Peyer's patch (tissue), 4 donors: ENCODE data around the gene KCNJ5. TPM values are rescaled to one million over a fixed set of nuclear protein-coding genes. Genes with fewer than 3 reads are reported as not detected.

Experiments used
- DNase-seq, 3 donors: peaks; one replicate each; pipeline ENCODE4 v3.0.0-alpha.2; 2017 to 2019
- H3K27ac ChIP-seq, 4 donors: fragments of 200-600 bp; sonication (generic); one replicate each; pipeline ENCODE4 v1.5.1; 2016 to 2019
- H3K27me3 ChIP-seq, 2 donors: fragments of 200-600 bp; sonication (generic); one replicate each; pipeline ENCODE4 v1.5.1; 2019
- H3K36me3 ChIP-seq, 3 donors: fragments of 200-600 bp; sonication (generic); one replicate each; pipeline ENCODE4 v1.5.1; 2016 to 2019
- H3K4me1 ChIP-seq, 4 donors: fragments of 200-600 bp; sonication (generic); one replicate each; pipeline ENCODE4 v1.5.1; 2016 to 2019
- H3K4me3 ChIP-seq, 4 donors: fragments of 200-600 bp; sonication (generic); 1 replicate in 3 of 4; 2 replicates in 1 of 4; pipeline ENCODE4 v1.5.1; 2016 to 2019; ENCODE audit warnings: mild to moderate bottlenecking in 1 of 4
- H3K9me3 ChIP-seq, 4 donors: fragments of 200-600 bp; sonication (generic); one replicate each; pipeline ENCODE4 v1.5.1; 2016 to 2019; ENCODE audit warnings: mild to moderate bottlenecking in 1 of 4
- CTCF ChIP-seq, 6 experiments: fragments of 450-650 bp in 4 of 6; fragments of 200-600 bp in 2 of 6; sonication (generic) in 1 of 6; IDR thresholded peaks; one replicate each; pipeline ENCODE4 v1.5.1; 2017 to 2019; ENCODE audit warnings: antibody characterized with exemption in 6 of 6, mild to moderate bottlenecking in 3 of 6, moderate library complexity in 1 of 6
- POLR2A ChIP-seq, 2 donors: fragments of 450-650 bp; IDR thresholded peaks; one replicate each; pipeline ENCODE4 v1.5.1; 2017; ENCODE audit warnings: antibody characterized with exemption in 2 of 2, mild to moderate bottlenecking in 2 of 2, moderate library complexity in 2 of 2
- total RNA-seq, 4 donors: library from RNA; depleted of rRNA; stranded (reverse); fragments of >200 nt; gene quantifications; one replicate each; pipeline ENCODE4 v1.1.0, GENCODE V29; 2016

The KCNJ5 gene
- total RNA-seq, 4 donors from 2014 or later: 1.6 TPM; not detected in 3

DNA sequence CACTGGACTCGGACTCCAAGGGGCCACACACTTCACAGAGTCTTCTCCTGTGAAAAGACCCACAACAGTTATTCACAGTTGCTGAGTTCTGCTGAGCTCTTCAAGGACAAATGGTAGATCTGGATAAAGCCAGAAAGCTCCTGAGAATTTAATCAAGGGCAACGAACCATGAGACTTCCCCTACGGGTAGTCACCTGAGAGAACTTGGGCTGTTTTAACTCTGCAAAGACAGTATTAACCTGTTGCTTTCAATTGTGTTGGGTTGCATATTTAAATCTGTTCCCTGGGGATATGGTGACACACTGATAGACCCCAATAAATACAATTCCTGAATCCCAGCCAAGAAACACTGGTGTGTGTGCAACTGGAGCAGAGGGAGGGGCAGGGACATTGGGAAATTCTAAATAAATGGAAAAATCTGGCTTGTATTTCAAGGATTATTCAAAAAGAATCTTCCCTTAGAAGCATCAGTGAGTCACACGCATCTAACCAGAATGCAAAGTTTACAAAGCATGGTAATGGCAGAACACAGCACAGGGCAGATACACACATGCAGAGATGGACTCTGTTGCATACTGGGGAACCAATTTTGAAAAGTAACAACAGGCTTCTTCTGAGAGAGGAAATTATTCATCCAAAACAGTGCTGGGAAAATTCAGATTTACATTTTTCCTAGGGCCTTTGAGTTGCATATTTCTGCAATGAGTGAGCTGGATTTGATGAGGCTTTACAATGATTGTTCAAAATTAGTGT, 28.1 kb upstream of the KCNJ5 start:
- Histone ChIP-seq H3K4me1 (peaks cover 0 to 5% (median 0%) of the 10 kb centered on the region in 4 donors), H3K27ac (no peak overlapping the region), H3K9me3 (no peaks in the 10 kb centered on the region), H3K27me3 (no peaks in the 10 kb centered on the region), H3K36me3 (no peaks in the 10 kb centered on the region), H3K4me3 (no peak overlapping the region)
- DNase-seq: peak in 1 of 3 donors; percentile 2
- TF ChIP-seq CTCF (IDR thresholded peaks at IDR 0.05) (no peak), POLR2A (IDR thresholded peaks at IDR 0.05) (no peak)

DNA sequence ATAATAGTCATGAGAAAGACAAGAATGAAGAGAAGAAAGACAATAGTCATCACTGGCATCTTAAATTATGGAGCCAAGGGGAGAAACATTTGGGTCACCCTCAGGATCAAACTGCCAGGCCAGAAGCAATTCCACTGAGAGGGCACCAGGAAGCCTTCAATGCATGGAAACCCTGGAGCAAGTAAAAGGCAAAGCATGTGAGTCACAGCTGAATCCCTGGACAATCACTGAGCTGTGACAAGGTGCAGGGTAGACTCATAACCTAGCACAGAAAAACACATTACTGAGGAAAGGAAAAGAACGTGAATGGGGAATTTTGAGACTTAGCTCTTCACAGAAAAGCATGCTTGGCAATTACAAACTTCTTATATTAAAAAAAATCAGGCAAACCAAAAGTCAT, 25.7 kb upstream of the KCNJ5 start:
- Histone ChIP-seq H3K4me3 (no peak overlapping the region), H3K36me3 (no peaks in the 10 kb centered on the region), H3K9me3 (no peaks in the 10 kb centered on the region), H3K27me3 (no peaks in the 10 kb centered on the region), H3K4me1 (no peaks in the 10 kb centered on the region), H3K27ac (no peak overlapping the region)
- DNase-seq: peak in 1 of 3 donors; percentile 9
- TF ChIP-seq CTCF (IDR thresholded peaks at IDR 0.05) (no peak), POLR2A (IDR thresholded peaks at IDR 0.05) (no peak)

GRCh38 chr11:128867277-128867676, 23.9 kb upstream of the KCNJ5 start, which contains the start of gene KCNJ1:
Gene KCNJ1 (minus strand): TSS chr11:128867296. CDS start chr11:128840243, 27,053 bp downstream.
- DNase-seq: peak in 1 of 3 donors; percentile 33
- no peak for TF ChIP-seq CTCF (IDR thresholded peaks at IDR 0.05)
- TF ChIP-seq POLR2A (IDR thresholded peaks at IDR 0.05): no peak
- Histone ChIP-seq H3K36me3 (no peaks in the 10 kb centered on the region), H3K27me3 (no peaks in the 10 kb centered on the region), H3K9me3 (no peaks in the 10 kb centered on the region), H3K27ac (no peak within 1 kb of the TSS), H3K4me3 (no peak within 1 kb of the TSS), H3K4me1 (no peaks in the 10 kb centered on the region)

DNA sequence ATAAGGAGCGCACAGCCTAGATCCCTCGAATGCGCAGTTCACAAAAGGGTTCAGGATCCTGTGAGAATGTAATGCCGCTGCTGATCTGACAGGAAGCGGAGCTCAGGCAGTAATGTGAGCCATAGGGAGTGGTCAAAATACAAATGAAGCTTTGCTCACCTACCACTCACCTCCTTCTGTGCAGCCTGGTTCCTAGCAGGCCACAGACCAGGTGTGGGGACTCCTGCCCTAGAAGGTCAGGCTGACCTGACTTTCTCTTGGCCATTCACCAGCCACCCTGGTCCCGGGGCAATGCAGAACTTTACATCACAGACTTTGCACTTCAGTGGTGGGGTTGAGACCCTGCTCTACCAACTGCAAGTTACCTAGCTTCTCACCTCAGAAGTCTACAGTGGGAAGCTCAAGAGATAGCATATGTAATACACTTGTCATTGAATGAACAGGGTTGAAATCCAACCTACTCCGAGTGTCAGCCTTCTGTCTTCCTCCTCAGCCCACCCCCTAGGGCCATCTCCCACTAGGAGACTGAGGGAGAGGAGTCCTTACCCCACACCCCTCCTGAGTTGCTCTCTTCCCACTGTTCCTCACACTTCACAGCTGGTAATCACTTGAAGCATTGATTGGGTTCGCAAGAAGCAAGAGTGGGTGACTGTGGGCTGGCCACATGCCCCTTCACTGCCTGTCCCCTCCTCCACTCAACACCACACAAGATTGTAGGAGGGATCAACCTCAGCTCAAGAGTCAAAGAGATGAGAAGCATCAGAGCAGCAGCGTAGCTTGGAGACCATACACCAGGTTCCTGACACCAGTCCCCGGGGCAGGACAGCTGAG, 22.1 kb upstream of the KCNJ5 start:
- no peak for DNase-seq
- no peak for TF ChIP-seq CTCF (IDR thresholded peaks at IDR 0.05)
- TF ChIP-seq POLR2A (IDR thresholded peaks at IDR 0.05): no peak
- Histone ChIP-seq H3K9me3 (no peaks in the 10 kb centered on the region), H3K27ac (no peak overlapping the region), H3K4me1 (no peaks in the 10 kb centered on the region), H3K36me3 (no peaks in the 10 kb centered on the region), H3K4me3 (no peak overlapping the region), H3K27me3 (no peaks in the 10 kb centered on the region)

GRCh38 chr11:128871168-128871610, 20.0 kb upstream of the KCNJ5 start:
- Histone ChIP-seq H3K36me3 (no peaks in the 10 kb centered on the region), H3K4me1 (no peaks in the 10 kb centered on the region), H3K9me3 (no peaks in the 10 kb centered on the region), H3K27ac (no peak overlapping the region), H3K4me3 (no peak overlapping the region), H3K27me3 (no peaks in the 10 kb centered on the region)
- no peak for DNase-seq
- TF ChIP-seq POLR2A (IDR thresholded peaks at IDR 0.05): no peak
- no peak for TF ChIP-seq CTCF (IDR thresholded peaks at IDR 0.05)
